ENCODE measurements around the gene NT5C2. TPM values are rescaled to one million over a fixed set of nuclear protein-coding genes. Genes with fewer than 3 reads are reported as not detected.

The NT5C2 gene
- total and polyA plus RNA-seq, 4 donors = 89.2 to 118 (median 94.1) TPM

DNA sequence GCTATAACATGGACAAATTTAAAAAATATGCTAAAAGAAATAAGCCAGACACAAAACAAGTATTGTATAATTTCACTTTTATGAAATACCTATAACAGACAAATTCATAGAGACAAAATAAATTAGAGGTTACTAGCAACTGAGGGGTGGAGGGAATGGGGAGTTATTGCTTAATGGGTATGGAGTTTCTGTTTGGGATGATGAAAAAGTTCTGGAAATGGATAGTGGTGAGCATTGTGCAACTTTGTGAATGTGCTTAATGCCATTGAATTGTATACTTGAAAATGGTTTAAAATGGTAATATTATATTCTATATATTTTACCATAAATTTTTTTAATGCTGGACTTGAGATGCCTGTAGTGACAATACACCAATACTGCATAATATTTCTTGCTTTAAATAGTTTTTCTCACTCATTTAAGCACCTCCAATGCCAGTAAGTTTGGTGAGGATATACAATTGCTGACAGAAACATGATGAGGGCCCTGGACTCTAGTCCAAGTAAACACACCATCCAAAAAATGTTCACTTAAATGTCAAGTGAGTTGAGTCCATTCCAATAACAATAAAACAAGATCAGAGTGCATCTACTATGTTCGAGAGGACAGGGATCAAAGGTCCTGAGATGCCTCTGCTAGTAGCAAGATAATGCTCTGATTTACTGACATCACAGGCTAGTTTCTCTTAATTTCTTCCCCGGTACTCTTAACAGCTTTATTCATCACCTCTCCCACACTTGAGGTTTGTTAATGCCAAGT lies 71.9 kb downstream of the NT5C2 start:
- Histone ChIP-seq H3K27ac (ENCODE audit: low read depth, low read length) (no peak overlapping the region), H3K9me3 (ENCODE audit: control insufficient read depth, insufficient read depth, low read length) (no peaks in the 10 kb centered on the region), H3K4me1 (ENCODE audit: control insufficient read depth, insufficient read depth, low read length) (no peaks in the 10 kb centered on the region), H3K27me3 (ENCODE audit: control insufficient read depth, insufficient read depth, low read length) (no peaks in the 10 kb centered on the region), H3K36me3 (ENCODE audit: control insufficient read depth, insufficient read depth, low read length) (no peaks in the 10 kb centered on the region), H3K4me3 (ENCODE audit: low read depth, low read length) (no peak overlapping the region)
- 17% methylated on average over 1 of the region's 2 CpGs for WGBS (ENCODE audit: insufficient coverage)
- no peak for DNase-seq (ENCODE audit: low read depth in 4 of 6, low spot score in 6 of 6)

GRCh38 chr10:103120546-103120945 lies 72.5 kb downstream of the NT5C2 start:
- WGBS (ENCODE audit: insufficient coverage) = no CpG with 5 or more reads among the region's 2 CpGs
- no peaks in the 10 kb centered on the region for H3K36me3 ChIP-seq (ENCODE audit: control insufficient read depth, insufficient read depth, low read length)
- no peak overlapping the region for H3K4me3 ChIP-seq (ENCODE audit: low read depth, low read length)
- no peaks in the 10 kb centered on the region for H3K27me3 ChIP-seq (ENCODE audit: control insufficient read depth, insufficient read depth, low read length)
- H3K27ac ChIP-seq (ENCODE audit: low read depth, low read length) = no peak overlapping the region
- DNase-seq (ENCODE audit: low read depth in 4 of 6, low spot score in 6 of 6) = no peak
- H3K9me3 ChIP-seq (ENCODE audit: control insufficient read depth, insufficient read depth, low read length) = no peaks in the 10 kb centered on the region
- no peaks in the 10 kb centered on the region for H3K4me1 ChIP-seq (ENCODE audit: control insufficient read depth, insufficient read depth, low read length)

DNA sequence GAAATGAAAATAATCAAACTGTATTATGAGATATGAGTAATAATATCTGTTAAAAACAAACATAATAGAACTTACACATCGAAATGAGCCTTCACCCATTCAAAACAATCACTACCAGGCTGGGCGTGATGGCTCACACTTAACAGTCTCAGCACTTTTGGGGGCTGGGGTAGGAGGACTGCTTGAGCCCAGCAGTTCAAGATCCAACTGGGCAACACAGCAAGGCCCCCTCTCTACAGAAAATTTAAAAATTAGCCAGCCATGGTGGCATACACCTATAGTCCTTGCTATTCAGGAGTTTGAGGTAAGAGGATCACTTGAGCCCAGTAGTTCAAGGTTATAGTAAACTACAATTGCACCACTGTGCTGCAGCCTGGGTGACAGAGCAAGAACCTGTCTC lies 75.8 kb downstream of the NT5C2 start:
- Histone ChIP-seq H3K27me3 (ENCODE audit: control insufficient read depth, insufficient read depth, low read length) (no peaks in the 10 kb centered on the region), H3K27ac (ENCODE audit: low read depth, low read length) (no peak overlapping the region), H3K9me3 (ENCODE audit: control insufficient read depth, insufficient read depth, low read length) (no peaks in the 10 kb centered on the region), H3K4me1 (ENCODE audit: control insufficient read depth, insufficient read depth, low read length) (no peaks in the 10 kb centered on the region), H3K36me3 (ENCODE audit: control insufficient read depth, insufficient read depth, low read length) (no peaks in the 10 kb centered on the region), H3K4me3 (ENCODE audit: low read depth, low read length) (no peak overlapping the region)
- WGBS (ENCODE audit: insufficient coverage) = no CpG with 5 or more reads among the region's 2 CpGs
- DNase-seq (ENCODE audit: low read depth in 4 of 6, low spot score in 6 of 6) = no peak

DNA sequence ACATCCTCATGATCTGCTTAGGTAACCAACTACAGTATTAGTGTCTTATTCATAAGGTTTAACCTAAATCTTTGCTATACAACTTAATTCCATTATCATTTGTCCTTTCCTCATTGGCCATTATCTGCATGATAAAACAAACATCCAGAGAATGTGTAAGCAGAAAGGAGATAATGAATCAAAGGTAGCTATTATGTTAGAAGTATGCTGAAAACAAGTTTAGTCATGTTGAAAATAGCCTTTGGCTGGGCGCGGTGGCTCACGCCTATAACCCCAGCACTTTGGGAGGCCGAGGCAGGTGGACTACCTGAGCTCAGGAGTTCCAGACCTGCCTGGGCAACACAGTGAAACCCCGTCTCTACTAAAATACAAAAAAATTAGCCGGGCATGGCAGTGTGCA lies 78.2 kb downstream of the NT5C2 start:
- 92% methylated on average over 6 of the region's 6 CpGs for WGBS (ENCODE audit: insufficient coverage)
- Histone ChIP-seq H3K27ac (ENCODE audit: low read depth, low read length) (no peak overlapping the region), H3K4me1 (ENCODE audit: control insufficient read depth, insufficient read depth, low read length) (no peaks in the 10 kb centered on the region), H3K9me3 (ENCODE audit: control insufficient read depth, insufficient read depth, low read length) (no peaks in the 10 kb centered on the region), H3K4me3 (ENCODE audit: low read depth, low read length) (no peak overlapping the region), H3K36me3 (ENCODE audit: control insufficient read depth, insufficient read depth, low read length) (no peaks in the 10 kb centered on the region), H3K27me3 (ENCODE audit: control insufficient read depth, insufficient read depth, low read length) (no peaks in the 10 kb centered on the region)
- DNase-seq (ENCODE audit: low read depth in 4 of 6, low spot score in 6 of 6) = no peak

- no peaks in the 10 kb centered on the region for H3K36me3 ChIP-seq (ENCODE audit: control insufficient read depth, insufficient read depth, low read length)
- no peaks in the 10 kb centered on the region for H3K4me1 ChIP-seq (ENCODE audit: control insufficient read depth, insufficient read depth, low read length)
- H3K9me3 ChIP-seq (ENCODE audit: control insufficient read depth, insufficient read depth, low read length) = no peaks in the 10 kb centered on the region
- H3K27me3 ChIP-seq (ENCODE audit: control insufficient read depth, insufficient read depth, low read length) = no peaks in the 10 kb centered on the region
- DNase-seq (ENCODE audit: low read depth in 4 of 6, low spot score in 6 of 6) = no peak
- no peak overlapping the region for H3K27ac ChIP-seq (ENCODE audit: low read depth, low read length)
- no CpG with 5 or more reads among the region's 4 CpGs for WGBS (ENCODE audit: insufficient coverage)
- H3K4me3 ChIP-seq (ENCODE audit: low read depth, low read length) = no peak overlapping the region
Measured at GRCh38 chr10:103111918-103112877, 80.9 kb downstream of the NT5C2 start.

GRCh38 chr10:103111031-103111917 lies 81.8 kb downstream of the NT5C2 start:
- WGBS (ENCODE audit: insufficient coverage) = no CpG with 5 or more reads among the region's 2 CpGs
- peak overlapping the region; percentile 45 for H3K27ac ChIP-seq (ENCODE audit: low read depth, low read length)

GRCh38 chr10:103110407-103110806 lies 82.7 kb downstream of the NT5C2 start:
- Histone ChIP-seq H3K4me1 (ENCODE audit: control insufficient read depth, insufficient read depth, low read length) (no peaks in the 10 kb centered on the region), H3K27me3 (ENCODE audit: control insufficient read depth, insufficient read depth, low read length) (no peaks in the 10 kb centered on the region), H3K4me3 (ENCODE audit: low read depth, low read length) (no peak overlapping the region)

More at GRCh38 chr10:103111031-103111917, 81.8 kb downstream of the NT5C2 start:
- Histone ChIP-seq H3K36me3 (ENCODE audit: control insufficient read depth, insufficient read depth, low read length) (no peaks in the 10 kb centered on the region), H3K27me3 (ENCODE audit: control insufficient read depth, insufficient read depth, low read length) (no peaks in the 10 kb centered on the region), H3K9me3 (ENCODE audit: control insufficient read depth, insufficient read depth, low read length) (no peaks in the 10 kb centered on the region), H3K4me1 (ENCODE audit: control insufficient read depth, insufficient read depth, low read length) (no peaks in the 10 kb centered on the region), H3K4me3 (ENCODE audit: low read depth, low read length) (no peak overlapping the region)
- no peak for DNase-seq (ENCODE audit: low read depth in 4 of 6, low spot score in 6 of 6)

GRCh38 chr10:103109821-103110220 lies 83.3 kb downstream of the NT5C2 start:
- H3K4me1 ChIP-seq (ENCODE audit: control insufficient read depth, insufficient read depth, low read length) = no peaks in the 10 kb centered on the region
- no peak overlapping the region for H3K27ac ChIP-seq (ENCODE audit: low read depth, low read length)
- 94% methylated on average over 2 of the region's 2 CpGs for WGBS (ENCODE audit: insufficient coverage)
- H3K4me3 ChIP-seq (ENCODE audit: low read depth, low read length) = no peak overlapping the region
- no peaks in the 10 kb centered on the region for H3K36me3 ChIP-seq (ENCODE audit: control insufficient read depth, insufficient read depth, low read length)
- DNase-seq (ENCODE audit: low read depth in 4 of 6, low spot score in 6 of 6) = no peak
- H3K27me3 ChIP-seq (ENCODE audit: control insufficient read depth, insufficient read depth, low read length) = no peaks in the 10 kb centered on the region
- no peaks in the 10 kb centered on the region for H3K9me3 ChIP-seq (ENCODE audit: control insufficient read depth, insufficient read depth, low read length)

More at GRCh38 chr10:103110407-103110806, 82.7 kb downstream of the NT5C2 start:
- Histone ChIP-seq H3K9me3 (ENCODE audit: control insufficient read depth, insufficient read depth, low read length) (no peaks in the 10 kb centered on the region), H3K36me3 (ENCODE audit: control insufficient read depth, insufficient read depth, low read length) (no peaks in the 10 kb centered on the region), H3K27ac (ENCODE audit: low read depth, low read length) (peak overlapping the region; percentile 45)
- no peak for DNase-seq (ENCODE audit: low read depth in 4 of 6, low spot score in 6 of 6)

GRCh38 chr10:103106539-103106938 lies 86.5 kb downstream of the NT5C2 start:
- Histone ChIP-seq H3K9me3 (ENCODE audit: control insufficient read depth, insufficient read depth, low read length) (no peaks in the 10 kb centered on the region), H3K36me3 (ENCODE audit: control insufficient read depth, insufficient read depth, low read length) (peaks cover 3% of the 10 kb centered on the region), H3K27me3 (ENCODE audit: control insufficient read depth, insufficient read depth, low read length) (no peaks in the 10 kb centered on the region), H3K27ac (ENCODE audit: low read depth, low read length) (no peak overlapping the region), H3K4me3 (ENCODE audit: low read depth, low read length) (no peak overlapping the region), H3K4me1 (ENCODE audit: control insufficient read depth, insufficient read depth, low read length) (no peaks in the 10 kb centered on the region)
- DNase-seq (ENCODE audit: low read depth in 4 of 6, low spot score in 6 of 6) = peak in 1 of 6 donors; percentile 54

All from spinal cord (tissue), 10 donors.